ENCODE results near the gene MYLK3. TPM values are rescaled to one million over a fixed set of nuclear protein-coding genes. Genes with fewer than 3 reads are reported as not detected.

MYLK3 gene
- total and polyA plus RNA-seq, 7 donors: under 0.01 to 0.16 (median 0.04) TPM; not detected in 1

DNA sequence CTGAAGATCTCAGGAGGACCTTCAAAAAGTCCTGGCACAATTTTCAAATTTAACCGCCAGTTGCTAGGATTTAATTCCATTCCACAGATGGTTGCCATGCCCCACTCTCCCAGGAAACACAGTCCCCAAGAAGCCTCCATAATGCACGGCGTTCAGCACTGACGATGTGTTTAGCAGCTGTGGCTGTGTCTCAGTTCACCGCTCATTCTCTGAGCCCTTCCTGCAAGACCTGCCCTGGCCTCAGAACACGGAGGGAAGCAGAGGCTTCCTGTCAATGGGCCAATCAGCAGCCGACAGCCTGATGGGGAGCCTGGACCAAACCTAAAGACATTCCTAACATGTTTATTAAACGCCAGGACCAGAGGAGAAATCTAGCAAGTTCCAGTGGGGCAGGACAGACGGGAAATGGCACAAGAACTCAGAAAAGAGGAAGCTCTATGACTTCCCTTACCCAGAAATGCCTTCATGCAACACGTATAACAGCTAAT is 4.9 kb downstream of the MYLK3 start:
- intact Hi-C loops (cut with DNase I): no loop called here
- peak overlapping the region in 1 of 4 donors; percentile 2 for H3K27ac ChIP-seq
- H3K27me3 ChIP-seq: no peaks in the 10 kb centered on the region
- TF ChIP-seq POLR2A (IDR thresholded peaks at IDR 0.05): no peak
- no peak for TF ChIP-seq EP300 (IDR thresholded peaks at IDR 0.05)
- no peak for TF ChIP-seq POLR2AphosphoS5 (IDR thresholded peaks at IDR 0.05)
- TF ChIP-seq, protein P1, sequence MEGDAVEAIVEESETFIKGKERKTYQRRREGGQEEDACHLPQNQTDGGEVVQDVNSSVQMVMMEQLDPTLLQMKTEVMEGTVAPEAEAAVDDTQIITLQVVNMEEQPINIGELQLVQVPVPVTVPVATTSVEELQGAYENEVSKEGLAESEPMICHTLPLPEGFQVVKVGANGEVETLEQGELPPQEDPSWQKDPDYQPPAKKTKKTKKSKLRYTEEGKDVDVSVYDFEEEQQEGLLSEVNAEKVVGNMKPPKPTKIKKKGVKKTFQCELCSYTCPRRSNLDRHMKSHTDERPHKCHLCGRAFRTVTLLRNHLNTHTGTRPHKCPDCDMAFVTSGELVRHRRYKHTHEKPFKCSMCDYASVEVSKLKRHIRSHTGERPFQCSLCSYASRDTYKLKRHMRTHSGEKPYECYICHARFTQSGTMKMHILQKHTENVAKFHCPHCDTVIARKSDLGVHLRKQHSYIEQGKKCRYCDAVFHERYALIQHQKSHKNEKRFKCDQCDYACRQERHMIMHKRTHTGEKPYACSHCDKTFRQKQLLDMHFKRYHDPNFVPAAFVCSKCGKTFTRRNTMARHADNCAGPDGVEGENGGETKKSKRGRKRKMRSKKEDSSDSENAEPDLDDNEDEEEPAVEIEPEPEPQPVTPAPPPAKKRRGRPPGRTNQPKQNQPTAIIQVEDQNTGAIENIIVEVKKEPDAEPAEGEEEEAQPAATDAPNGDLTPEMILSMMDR (IDR thresholded peaks at IDR 0.05): no peak
- no peaks in the 10 kb centered on the region for H3K9me3 ChIP-seq
- no peak overlapping the region for H3K4me3 ChIP-seq
- H3K4me1 ChIP-seq: peaks cover 0 to under 1% (median 0%) of the 10 kb centered on the region in 4 donors
- 31 to 53% methylated on average over 10 of the region's 10 CpGs for WGBS, 2 donors
- DNase-seq: peak; percentile 50
- no peaks in the 10 kb centered on the region for H3K36me3 ChIP-seq

DNA sequence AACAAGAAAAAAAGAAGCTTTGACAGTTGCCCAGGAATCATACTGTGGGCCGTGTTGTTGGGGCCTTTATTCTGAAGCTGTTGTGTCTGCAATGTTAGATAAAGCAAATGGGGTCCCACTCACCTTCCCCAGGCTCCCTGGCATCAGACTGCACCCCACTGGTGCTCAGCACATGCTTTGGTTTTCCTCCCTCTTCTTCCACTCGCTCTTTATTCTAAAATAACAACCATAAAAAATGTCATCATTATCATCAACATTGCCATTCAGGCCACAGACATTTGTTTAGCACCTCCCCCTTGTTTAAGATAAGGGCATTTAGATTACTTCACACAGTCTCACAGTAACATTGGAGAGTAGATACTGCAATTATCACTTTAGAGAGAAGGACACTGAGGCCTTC is 8.2 kb downstream of the MYLK3 start:
- Histone ChIP-seq H3K9me3 (no peaks in the 10 kb centered on the region), H3K27me3 (no peaks in the 10 kb centered on the region), H3K36me3 (no peaks in the 10 kb centered on the region), H3K4me3 (no peak overlapping the region), H3K27ac (no peak overlapping the region), H3K4me1 (no peaks in the 10 kb centered on the region)
- peak; percentile 4 for DNase-seq
- intact Hi-C loops (cut with DNase I): no loop called here
- TF ChIP-seq POLR2AphosphoS5 (IDR thresholded peaks at IDR 0.05) (no peak), EP300 (IDR thresholded peaks at IDR 0.05) (no peak), POLR2A (IDR thresholded peaks at IDR 0.05) (no peak)
- TF ChIP-seq, protein P1 (IDR thresholded peaks at IDR 0.05): no peak
- WGBS, 2 donors: 51 to 57% methylated on average over 2 of the region's 2 CpGs

DNA sequence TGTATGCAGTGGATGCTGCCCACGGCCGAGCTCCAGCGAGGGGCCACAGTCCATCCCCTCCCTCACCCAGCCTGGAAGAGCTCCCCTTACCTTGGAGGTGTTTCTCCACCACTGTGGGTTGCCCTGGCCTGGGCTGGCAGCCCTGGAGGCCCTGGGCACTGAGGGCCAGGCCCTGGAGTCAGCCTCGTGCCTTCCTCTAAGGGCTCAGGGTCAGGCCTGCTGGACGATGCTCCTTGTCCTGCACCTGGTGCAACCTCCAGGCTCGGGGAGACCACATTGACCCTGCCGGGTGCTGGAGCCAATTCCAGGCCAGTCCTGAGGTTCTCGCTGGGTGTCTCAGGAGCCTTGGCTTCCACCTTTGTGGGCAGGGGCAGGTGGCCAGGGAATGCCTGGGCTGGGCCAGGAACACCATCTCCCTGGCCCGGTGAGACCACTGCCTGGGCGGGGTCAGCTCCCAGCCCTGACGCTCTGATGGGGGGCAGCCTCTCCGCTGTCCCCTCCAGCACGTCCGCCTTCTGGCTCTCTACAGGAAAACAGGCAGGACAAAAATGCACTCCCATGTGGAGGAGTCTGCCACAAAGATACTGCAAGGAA is 10.4 kb downstream of the MYLK3 start:
- Histone ChIP-seq H3K27ac (no peak overlapping the region), H3K36me3 (no peaks in the 10 kb centered on the region), H3K4me1 (no peaks in the 10 kb centered on the region), H3K9me3 (no peaks in the 10 kb centered on the region), H3K27me3 (no peaks in the 10 kb centered on the region), H3K4me3 (no peak overlapping the region)
- intact Hi-C loops (cut with DNase I): no loop called here
- DNase-seq: peak; percentile 27
- 82 to 86% methylated on average over 14 of the region's 14 CpGs for WGBS, 2 donors
- TF ChIP-seq POLR2A (IDR thresholded peaks at IDR 0.05) (no peak), POLR2AphosphoS5 (IDR thresholded peaks at IDR 0.05) (no peak), EP300 (IDR thresholded peaks at IDR 0.05) (no peak)
- TF ChIP-seq, protein P1 (IDR thresholded peaks at IDR 0.05): no peak

DNA sequence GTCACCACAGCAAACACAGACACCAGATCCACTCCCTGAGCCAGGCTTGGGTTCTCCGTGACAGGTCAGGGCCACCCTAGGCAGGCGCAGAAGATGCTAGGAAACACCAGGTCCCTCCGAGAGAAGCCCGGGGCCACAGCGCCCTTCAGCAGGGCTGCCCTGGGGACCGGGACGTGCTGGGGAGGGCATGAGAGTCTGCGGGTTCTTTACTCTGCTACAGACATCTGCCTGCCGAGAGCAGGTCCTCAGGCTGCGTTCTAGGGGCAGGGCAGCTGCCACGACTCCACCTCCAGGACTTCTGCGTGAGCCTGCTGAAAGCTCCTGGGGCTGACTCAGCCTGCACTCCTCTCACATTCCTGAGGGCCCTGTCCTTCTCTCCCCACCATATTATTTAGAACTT is 11.4 kb downstream of the MYLK3 start:
- no peaks in the 10 kb centered on the region for H3K4me1 ChIP-seq
- no peaks in the 10 kb centered on the region for H3K27me3 ChIP-seq
- no peaks in the 10 kb centered on the region for H3K9me3 ChIP-seq
- DNase-seq: peak; percentile 45
- no peaks in the 10 kb centered on the region for H3K36me3 ChIP-seq
- intact Hi-C loops (cut with DNase I): no loop called here
- WGBS, 2 donors: 77 to 81% methylated on average over 12 of the region's 12 CpGs
- H3K4me3 ChIP-seq: no peak overlapping the region
- no peak overlapping the region for H3K27ac ChIP-seq
- TF ChIP-seq, protein P1 (IDR thresholded peaks at IDR 0.05): no peak
- TF ChIP-seq EP300 (IDR thresholded peaks at IDR 0.05) (no peak), POLR2AphosphoS5 (IDR thresholded peaks at IDR 0.05) (no peak), POLR2A (IDR thresholded peaks at IDR 0.05) (no peak)

All from sigmoid colon (tissue), 7 donors.